ENCODE measurements around the gene HOXB4.

Gene HOXB4

DNA sequence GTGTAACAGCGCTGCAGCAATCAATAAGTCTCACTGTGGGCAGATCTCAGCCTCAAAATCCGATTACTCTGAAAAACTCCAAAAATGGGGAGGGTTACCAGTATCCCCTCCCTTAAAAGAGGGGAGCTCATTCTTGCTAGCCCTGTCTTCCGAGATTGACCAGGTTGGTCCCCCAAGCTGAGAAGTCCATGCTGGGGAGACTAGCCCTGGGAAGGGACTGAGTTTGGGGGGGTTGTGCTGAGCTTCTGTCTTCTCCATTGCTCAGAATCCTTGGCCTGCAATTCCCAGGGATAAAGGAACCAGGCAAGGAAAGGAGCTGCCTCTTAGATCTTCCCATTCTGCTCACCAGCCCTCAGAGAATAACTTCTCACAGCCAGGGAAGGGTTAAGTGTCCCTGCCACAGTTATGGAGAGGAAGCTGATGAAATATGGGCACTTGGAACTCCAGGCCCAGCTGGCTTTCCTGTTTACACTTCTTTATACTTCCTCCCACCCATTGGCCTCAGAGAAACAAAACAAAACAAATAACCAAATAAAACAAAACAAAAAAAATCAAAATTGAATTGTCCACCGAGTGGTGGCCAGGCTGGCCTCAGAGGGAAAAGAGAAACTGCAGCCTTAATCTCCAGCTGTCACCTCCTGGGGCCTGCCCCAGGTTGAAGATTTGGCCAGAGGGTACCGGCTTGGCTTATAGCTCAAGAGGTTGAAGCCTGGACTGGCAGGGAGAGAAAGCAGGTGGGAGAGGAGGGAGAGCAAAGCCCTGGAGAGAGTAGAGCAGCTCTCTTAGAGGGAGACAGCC, 9.3 kb upstream of the HOXB4 start:
- DNase-seq, result peak; percentile 94

DNA sequence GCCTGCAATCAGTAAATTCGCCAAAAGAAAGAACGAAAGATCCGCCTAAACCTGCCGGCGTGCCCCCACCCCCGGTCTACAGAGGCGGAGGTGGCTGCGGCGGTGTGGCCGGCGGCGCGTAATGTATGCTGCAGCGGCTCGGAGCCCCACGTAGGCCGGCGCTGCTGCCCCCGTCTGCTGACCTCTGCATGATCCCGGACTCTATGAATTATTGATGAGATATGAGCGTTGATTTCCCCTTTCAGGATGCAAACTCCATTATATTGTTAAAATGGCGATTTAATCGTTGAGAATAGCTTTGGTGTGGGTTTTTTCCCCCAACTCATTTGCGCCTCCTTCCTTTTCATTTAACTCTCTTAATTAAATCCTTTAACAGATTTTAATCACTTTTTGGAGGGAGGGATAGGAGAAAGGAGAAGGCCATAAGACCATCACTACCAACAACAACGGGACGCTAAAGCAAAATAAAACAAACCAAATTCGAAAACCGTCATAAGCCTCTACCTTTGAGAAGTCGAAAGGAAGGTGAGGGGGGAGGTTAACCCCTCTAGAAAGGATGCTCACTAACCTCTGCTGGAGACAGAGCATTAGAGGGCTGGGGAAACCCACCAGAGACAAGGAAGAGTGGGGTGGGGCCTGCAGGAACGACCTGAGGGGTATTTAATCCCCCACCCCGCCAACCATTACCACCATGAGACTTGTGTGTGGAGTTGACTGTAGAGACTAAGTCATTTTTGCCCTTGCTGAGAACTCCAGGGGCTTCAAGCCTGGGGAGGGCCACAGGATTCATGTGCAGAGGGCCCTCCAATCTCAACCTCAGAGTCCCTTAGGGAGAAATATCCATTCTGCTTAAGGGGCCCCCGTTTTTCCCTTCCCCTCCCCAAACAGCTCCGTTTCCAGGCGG, 8.5 kb upstream of the HOXB4 start:
- DNase-seq, result peak; percentile 39

DNA sequence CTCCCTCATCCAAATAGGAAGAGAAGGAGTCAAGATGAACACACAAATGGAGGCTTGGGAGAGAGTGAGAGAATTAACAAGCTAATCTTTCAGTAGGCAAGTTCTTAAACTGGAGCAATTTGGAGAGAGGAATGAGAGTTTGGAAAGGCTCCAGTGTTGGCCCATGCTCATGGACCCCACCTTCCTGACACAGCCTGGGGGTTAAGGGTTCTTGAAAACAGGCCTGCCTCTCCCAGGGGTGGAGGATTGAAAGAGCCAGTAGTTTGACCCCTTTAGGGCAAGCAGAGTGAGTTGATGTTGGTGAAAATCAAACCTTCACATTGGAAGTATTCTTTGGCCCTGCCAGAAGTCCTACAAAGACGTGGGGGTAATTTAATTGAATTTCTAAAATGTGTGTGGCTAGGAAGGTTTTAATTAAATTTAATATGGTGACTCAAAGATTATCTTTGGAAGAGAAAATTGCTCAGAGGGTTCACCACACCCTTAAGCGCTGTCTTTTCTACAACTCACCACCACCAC, 6.1 kb upstream of the HOXB4 start:
- DNase-seq, result peak; percentile 43

DNA sequence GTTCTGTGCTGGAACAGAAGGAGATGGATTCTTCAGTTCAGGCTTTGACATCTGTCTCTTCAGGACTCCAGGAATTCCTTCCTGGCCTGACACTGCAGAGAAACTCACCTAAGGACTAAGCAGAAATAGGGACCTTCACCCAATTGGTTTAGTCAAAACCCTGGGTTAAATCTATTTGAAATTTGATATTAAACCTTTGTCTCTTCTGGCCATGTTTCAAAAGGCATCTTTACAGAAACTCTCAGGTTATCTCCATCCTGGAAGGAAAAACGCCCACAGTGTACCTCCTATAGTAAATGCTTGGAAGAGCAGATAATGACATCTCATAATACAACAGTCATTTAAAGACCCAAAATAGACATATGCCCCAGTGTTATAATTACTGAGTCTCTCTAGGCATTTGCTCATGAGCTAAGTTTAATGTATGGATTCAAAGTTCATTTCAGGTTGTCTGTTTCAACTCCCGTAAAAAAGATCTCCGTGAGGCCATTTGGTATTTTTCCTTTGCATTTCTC, 5.6 kb upstream of the HOXB4 start:
- peak; percentile 43 for DNase-seq

DNA sequence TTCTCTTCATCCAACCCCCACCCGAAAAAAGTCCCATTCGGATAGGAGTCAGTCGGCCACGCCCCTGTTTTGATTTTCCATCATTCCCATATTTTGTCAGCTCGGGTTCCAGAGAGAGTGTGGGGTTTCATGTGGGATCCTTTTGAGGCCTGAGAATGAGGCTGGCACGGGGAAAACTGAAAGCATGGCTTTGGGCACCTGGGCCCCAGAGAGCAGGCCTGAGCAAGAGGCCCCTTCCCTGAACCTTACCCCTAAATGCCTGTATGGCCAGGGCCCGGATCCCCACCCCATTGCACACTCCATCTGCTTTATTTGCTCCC, 4.6 kb upstream of the HOXB4 start:
- peak; percentile 37 for DNase-seq

DNA sequence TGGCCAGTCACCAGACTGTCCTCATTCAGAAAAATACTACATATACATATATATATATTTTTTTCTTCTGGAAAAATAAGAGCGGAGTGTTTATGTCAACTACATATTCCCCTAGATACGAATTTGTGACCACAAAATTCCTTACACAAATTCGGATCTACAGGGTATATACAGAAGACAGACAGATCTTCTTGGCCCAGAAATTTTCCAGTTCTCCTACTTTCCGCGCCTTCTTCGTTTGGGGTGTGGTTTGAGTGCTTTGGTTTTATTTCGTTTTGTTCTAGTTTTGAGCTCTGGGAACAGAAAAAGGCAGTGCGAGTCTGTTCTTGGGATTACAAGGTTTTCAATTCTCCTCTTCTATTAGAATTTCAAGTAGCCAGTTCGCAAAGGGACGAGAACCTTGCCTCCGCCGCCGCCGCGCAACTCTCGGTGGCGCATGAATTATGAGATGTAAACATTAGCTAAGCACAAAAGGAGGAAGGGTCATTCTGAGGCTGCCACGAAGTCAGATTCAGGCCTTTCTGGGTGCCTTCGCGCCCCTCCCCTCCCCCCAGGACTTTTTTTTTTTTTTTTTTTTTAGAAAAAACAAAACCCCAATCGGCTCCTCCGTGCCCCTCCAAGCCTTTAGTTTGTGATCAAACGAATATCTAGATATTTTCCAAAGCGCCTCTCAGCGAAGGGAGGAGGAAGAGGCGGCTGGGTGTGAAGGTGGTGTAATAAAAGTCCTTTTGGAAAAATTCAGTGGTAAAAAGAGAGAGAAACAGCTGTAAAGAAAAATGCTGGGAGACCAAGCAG, 1.8 kb upstream of the HOXB4 start:
- peak; percentile 32 for DNase-seq

DNA sequence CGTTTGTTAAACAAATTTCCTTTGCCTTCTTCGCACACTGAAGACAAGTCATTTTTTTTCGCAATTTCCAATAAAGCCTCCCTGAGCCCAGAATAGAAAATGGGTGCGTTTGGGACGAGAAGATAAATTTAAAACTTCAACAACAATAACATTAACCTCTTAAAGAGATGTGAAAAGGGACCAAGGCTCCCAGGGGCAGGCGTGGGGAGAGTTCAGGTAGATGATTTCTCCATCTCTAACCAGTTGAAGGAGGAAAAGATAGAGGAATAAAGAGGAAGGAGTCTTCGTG, 1.3 kb upstream of the HOXB4 start:
- no peak for DNase-seq

DNA sequence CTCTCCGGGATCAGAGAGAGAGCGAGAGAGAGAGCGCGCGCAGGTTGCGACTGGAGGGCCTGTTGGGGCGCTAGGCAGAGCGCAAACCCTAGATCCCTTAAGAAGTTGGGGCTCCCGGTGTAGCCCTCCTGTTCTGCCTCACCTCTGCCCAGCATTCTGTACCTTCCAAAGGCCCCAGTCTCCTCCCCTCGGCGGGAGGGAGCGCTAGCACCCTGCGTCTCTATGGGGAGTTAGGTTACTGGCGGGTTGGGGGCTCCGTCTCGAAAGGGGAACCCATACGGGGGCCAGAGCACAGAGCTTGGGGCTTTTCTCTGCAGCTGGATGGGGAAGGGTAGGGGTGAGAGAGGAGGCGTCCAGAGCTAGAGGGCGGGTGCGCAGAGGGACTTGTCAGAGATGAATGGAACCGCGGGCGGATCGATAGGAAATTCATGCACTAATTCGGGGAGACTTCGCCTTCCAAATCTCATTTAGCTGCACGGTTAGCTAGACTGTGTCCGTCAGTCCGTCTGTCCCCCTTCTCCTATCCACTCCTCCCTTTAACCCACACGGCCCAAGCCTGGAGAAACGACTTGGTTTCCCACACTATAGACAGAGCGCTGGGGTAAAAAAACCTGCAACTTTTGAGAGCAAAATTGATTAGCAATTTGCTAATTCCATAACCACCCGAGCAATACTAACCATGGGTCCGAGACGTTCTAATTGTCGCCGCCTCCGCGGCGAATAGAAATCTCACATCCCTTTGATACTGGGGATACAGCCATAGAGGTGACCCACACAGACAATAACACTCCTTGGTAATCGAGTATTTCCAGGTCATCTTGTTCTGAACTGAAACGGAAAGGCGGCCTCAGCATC, 693 bp upstream of the HOXB4 start:
- no peak for DNase-seq

DNA sequence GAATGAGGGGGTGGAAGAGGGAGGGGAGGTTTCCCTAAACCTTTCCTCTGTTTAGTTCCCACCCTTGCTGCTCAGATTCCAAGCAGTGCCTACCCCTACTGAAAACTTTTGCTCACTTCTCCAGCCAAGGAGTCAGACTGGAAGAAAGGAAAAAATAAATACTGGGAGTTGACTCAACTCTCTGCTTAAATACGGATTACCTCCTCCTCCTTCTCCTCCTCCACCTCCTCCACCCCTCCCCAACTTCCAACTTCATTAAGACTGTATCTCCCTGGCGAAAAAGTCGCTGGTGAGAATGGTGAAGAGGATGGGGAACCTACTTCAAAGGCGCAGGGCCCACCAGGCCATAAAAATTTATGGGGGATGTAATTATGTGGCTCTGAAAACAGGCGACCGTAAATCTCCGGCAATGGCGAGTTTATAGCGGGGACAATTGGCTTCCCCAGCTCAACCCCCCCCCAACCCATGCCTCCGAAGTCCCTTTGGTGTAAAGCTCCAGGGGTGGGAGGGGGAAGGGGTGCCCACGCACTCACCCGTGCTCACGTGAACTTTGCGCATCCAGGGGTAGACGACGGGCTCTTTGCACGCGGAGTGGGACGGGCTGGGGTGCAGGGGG, 712 bp downstream of the HOXB4 start:
- peak; percentile 88 for DNase-seq

DNA sequence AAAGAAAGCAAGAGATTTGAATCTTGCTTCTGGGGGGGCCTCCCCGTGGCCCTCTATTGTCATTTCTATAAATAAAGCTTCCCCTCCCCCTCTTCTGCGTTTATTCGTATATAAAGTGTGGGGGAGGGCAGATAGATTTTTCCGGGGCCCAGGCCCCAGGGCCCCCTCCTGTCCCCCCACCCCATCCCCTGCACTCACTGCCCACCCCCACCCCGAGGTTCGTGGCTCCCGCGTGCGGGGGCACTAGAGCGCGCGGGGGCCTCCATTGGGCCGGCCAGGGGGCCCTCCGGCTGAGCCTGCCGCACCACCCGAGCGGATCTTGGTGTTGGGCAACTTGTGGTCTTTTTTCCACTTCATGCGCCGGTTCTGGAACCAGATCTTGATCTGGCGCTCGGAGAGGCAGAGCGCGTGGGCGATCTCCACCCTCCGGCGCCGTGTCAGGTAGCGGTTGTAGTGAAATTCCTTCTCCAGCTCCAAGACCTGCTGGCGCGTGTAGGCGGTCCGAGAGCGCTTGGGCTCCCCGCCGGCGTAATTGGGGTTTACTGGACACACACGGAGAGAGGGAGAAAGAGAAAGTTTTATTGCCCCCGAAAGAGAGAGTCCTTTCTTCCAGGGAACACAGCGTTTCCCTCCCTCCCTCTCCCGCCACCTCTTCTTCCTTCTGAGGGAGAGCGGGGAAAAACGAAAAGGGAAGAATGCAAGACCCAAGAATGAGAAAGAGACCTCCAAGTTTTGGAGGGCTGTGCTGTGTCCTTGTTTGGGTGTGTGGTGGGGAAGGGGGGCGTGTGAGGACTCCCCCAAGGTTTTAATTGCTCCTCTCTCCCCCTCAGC, 1.5 kb downstream of the HOXB4 start:
- DNase-seq, result peak; percentile 81

DNA sequence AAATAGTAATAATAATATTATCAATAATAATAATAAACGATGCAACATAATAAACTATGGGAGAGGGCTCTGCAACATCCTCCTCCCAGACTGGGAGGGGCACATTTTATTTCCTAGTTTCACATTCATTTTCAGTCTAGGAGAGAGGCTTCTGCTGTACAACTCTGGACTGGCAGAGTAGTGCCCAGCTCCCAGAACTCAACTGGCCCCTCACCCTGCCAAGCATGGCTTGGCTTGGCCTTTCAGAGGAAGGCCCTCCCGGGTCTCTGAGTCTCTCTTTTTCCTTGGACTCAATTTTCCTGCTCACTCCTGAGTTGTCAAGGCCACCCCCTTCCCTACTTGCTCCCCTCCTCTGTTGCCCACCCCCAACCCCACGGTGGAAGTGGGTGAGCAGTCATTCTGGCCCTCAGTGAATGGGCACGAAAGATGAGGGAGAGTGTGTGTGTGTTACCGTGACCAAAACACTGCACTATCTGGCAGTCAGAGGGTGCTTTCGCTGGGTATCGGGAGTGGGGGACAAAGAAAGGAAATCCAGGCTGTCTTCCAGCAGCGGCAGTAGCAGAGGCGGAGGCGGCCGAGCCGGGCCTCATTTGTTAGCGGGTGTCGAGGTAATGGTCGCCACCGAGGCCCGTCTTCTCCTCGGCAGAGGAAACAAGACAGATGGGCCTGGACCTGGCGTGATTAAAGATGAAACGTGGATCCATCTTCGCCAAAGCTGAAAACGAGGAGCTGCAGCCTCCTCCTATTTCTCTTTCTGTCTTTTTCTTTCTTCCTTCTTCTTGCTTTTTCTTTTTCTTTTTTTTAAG, 2.3 kb downstream of the HOXB4 start:
- DNase-seq, result peak; percentile 61

DNA sequence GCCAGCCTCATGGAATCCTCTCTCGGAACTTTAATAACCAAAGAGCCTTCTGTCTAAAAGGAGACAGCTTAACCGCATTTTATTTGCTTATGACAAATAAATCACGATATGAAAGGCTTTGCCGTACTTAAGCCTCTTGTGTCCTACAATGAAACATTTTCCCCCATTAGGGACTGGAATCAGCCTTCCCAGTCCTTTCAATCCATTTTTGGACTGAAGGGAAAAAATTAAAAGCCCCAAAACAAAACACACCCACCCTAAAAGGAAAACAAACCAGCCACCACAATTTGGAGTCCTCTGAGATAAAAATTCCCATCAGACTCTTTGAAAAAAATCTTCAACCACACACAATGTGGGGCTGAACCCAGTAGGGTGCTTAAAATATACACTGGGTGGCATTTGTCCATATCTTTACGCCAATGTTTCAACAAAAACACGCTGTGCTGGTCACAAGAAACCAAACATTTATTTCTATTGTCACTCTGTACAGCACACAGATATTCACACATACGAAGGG, 3.0 kb downstream of the HOXB4 start:
- DNase-seq, result peak; percentile 90

DNA sequence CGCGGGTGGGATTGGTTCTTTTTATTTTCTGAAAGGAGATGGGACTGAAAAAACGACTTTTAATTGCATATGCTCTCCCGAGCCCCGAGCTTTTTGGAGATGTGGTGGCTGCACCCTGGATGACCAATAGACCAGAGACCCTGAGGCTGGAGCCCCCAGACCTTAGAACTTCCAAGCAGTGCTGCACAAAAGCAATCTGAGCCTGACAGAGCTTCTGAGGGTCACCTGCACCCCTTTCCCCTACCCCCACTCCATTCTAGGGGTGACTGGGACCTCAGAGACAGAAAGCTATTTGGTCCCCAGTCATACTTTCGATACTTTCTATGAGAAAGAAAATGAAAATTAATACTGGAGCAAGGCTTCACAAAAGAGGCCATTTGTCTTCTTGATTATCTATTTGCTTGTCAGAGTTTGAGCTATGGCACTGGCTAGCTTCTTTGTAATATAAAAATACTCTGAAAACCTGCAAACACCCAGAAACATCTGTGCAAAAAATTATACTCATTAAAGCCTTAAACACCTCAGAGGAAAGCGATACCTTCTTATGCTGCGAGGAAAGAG, 3.6 kb downstream of the HOXB4 start:
- no peak for DNase-seq

DNA sequence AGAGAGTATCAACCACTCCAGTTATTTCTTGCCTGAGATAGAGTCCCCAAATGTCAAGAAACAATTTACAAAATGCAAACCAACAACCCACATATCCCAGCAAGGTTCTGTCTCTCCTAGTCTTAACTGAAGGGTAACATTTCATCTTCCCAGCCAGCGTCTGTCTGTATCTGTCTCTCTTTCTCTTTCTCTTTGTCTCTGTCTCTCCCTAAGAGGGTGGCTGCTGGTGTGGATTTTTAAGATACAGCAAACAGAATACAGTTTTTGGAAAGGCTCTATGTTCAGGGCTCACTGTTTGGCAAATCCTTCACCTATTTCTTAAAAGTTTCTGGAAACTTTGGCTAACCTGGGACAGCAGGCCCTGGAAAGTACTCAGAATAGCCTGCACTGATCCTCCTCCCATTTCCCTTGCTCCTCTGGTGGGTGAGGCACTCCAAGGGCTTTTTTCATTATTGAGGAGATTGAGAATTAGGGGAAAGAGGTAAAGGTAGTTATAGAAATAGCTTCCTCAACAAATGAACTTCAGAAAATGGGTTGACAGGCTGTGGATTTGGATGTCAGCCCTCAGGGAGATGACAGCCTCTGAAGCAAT, 6.2 kb downstream of the HOXB4 start:
- peak; percentile 50 for DNase-seq

DNA sequence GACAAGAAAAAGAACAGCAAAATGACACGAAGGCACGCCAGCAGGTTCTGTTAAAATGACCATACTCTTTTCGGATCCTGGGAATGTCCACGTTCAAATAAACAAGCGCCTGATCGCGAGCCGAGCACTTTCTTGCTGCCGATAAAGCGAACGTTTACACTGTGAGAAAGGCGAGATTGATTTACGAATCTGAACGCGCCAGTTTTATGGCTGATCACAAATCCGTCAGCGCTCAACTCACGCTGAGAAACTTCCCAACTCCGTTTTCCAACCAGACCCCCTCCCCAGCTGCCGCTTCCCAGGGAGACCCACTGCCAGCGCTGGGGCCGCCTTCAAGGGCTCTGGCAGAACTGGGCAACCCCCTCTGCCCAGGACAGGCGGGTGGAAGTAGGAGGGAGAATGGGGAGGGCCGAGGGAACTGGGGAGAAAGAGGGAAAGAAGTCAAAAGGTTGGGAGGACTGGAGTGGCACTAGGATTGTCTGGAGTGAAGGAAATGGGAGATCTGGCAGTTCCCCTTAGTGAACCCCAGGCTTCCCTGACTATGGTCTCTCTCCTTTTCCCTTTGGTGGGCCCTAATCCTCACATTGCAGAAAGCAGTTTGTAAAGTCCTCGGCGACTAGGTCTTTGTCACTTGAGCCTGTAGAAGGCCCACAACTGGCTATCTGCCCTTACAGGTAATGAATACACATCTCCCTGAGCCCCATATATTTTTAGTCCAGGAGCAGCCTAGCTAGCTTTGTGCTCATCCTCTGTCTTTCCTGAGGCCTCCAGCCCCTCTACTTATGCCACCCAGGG, 6.9 kb downstream of the HOXB4 start:
- DNase-seq, result peak; percentile 73

DNA sequence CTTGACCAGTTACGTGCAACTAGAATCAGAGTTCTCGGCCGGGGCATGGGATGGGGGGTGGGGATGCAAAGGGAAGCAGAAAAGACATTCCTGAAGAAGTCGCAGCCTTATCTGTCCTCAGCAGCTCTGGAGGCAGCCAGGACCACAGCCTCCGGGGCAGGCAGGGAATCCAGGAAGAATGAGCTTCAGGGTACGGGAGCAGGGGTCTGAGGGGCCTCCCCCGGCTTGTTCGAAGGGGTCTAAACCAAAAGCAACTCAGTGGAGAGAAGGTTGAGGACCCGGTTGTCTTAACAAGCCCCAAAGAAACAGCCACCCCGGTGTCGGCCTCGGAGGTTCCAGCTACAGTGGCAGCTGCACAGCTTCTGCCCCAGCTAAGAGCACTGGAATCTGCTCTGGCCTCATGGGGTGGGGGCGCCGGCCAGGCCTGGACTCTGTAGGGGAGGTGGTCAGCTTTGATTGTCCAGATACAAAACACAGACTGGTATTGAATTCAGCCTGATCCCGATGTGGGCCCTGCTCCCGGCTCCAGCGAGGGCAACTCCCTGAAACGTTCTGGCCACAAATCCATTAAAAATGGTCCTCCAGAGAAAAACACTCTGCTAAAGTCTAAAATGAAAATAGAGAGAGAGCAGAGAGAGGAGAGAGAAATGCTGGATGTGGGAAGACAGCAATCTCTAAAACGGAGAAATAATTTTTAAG, 7.7 kb downstream of the HOXB4 start:
- peak; percentile 57 for DNase-seq

DNA sequence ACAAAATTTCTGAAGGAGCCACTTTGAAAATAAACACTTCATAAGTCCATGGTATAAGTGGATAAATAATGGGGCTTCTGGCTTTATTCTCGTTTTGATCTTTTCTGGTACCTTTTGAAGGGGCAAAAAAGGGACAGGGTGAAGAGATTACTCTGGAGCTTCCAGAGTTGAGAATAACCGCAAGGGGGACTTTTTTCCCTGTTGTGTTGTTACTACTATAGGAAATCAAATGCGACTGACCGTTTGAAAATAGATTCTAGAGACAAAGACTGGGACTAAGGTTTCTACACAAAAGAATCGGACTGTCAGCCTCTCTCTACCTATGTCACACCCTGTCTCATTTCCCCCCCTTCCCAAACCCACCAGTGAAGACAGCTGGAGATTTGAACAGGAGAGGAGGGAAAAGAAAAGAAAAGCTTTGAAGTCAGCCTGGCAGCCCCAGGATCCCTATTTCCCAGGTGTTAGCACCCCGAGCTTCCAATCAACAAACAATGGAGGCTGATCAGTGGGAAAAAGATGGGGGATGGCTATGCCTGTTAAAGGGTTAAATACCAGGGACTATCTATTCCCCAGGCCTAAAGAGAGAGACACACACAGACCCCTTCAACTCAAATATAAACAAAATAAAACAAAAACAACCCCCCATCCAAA, 8.4 kb downstream of the HOXB4 start:
- DNase-seq, result peak; percentile 55

Measured in NCI-H69 (cell line).